PFSK-1 (cell line): Measurements from ENCODE around the gene NKAIN2.

Experiments used
- FOXP2 ChIP-seq: optimal IDR thresholded peaks from 2 replicates; pipeline ENCODE3; 2011; ENCODE audit warnings: borderline replicate concordance, control low read depth, inconsistent platforms; ENCODE audit not compliant: insufficient read depth; ENCODE audit errors: extremely low read length, extremely low read depth
- POLR2AphosphoS5 ChIP-seq: IDR thresholded peaks from 2 replicates; pipeline ENCODE4 v1.6.1; 2012; ENCODE audit warnings: low read depth, mild to moderate bottlenecking, control low read depth, low read length, moderate library complexity
- REST ChIP-seq, 2 experiments: IDR thresholded peaks; 2 replicates each; pipeline versions ENCODE4 v1.6.1 to v1.8.0; 2011 to 2012; ENCODE audit warnings: low read depth in 2 of 2, low read length in 2 of 2, control low read depth in 1 of 2, inconsistent platforms in 1 of 2, mild to moderate bottlenecking in 1 of 2, moderate library complexity in 1 of 2; ENCODE audit not compliant: insufficient read depth in 1 of 2
- SIN3A ChIP-seq: IDR thresholded peaks from 2 replicates; pipeline ENCODE4 v1.6.1; 2012; ENCODE audit warnings: mild to moderate bottlenecking, low read length, moderate library complexity, borderline replicate concordance; ENCODE audit not compliant: insufficient read depth
- TAF1 ChIP-seq: IDR thresholded peaks from 2 replicates; pipeline ENCODE4 v1.6.1; 2012; ENCODE audit warnings: low read length, control low read depth, borderline replicate concordance; ENCODE audit not compliant: insufficient read depth

Gene NKAIN2

GRCh38 chr6:124356276-124356810, 552.7 kb downstream of the NKAIN2 start:
- TF ChIP-seq TAF1 (no peak), REST (IDR thresholded peaks at IDR 0.05; ENCODE audit: insufficient read depth in 1 of 2, low read depth in 2 of 2, low read length in 2 of 2) (no peak)

GRCh38 chr6:124356811-124357210, 553.1 kb downstream of the NKAIN2 start:
- no peak for TF ChIP-seq TAF1
- no peak for TF ChIP-seq REST (IDR thresholded peaks at IDR 0.05; ENCODE audit: insufficient read depth in 1 of 2, low read depth in 2 of 2, low read length in 2 of 2)
- TF ChIP-seq POLR2AphosphoS5: no peak
- no peak for TF ChIP-seq FOXP2
- TF ChIP-seq SIN3A: no peak

- TF ChIP-seq POLR2AphosphoS5: no peak
- TF ChIP-seq FOXP2: no peak
- no peak for TF ChIP-seq SIN3A
- no peak for TF ChIP-seq REST (IDR thresholded peaks at IDR 0.05; ENCODE audit: insufficient read depth in 1 of 2, low read depth in 2 of 2, low read length in 2 of 2)
- TF ChIP-seq TAF1: no peak
Observed at GRCh38 chr6:124368131-124368530, 564.5 kb downstream of the NKAIN2 start.

GRCh38 chr6:124371974-124372475, 568.4 kb downstream of the NKAIN2 start:
- TF ChIP-seq FOXP2 (no peak), SIN3A (no peak), REST (IDR thresholded peaks at IDR 0.05; ENCODE audit: insufficient read depth in 1 of 2, low read depth in 2 of 2, low read length in 2 of 2) (no peak), TAF1 (no peak), POLR2AphosphoS5 (no peak; the same call in 1 of the 2 replicates)

GRCh38 chr6:124373386-124373785, 569.7 kb downstream of the NKAIN2 start:
- TF ChIP-seq FOXP2 (no peak), POLR2AphosphoS5 (no peak), TAF1 (no peak), SIN3A (no peak)
